NCI-H1105 (cell line): ENCODE measurements around the gene PRKRA.
"Not testable (repeated sequence)": the region's sequence is repeated elsewhere in the genome, so short reads cannot be mapped to it uniquely, and the experiment has no call there.

Experiments
- DNase-seq: peaks from one replicate; lab custom pipeline; 2025; lab: John Stamatoyannopoulos, UW

PRKRA gene

DNA sequence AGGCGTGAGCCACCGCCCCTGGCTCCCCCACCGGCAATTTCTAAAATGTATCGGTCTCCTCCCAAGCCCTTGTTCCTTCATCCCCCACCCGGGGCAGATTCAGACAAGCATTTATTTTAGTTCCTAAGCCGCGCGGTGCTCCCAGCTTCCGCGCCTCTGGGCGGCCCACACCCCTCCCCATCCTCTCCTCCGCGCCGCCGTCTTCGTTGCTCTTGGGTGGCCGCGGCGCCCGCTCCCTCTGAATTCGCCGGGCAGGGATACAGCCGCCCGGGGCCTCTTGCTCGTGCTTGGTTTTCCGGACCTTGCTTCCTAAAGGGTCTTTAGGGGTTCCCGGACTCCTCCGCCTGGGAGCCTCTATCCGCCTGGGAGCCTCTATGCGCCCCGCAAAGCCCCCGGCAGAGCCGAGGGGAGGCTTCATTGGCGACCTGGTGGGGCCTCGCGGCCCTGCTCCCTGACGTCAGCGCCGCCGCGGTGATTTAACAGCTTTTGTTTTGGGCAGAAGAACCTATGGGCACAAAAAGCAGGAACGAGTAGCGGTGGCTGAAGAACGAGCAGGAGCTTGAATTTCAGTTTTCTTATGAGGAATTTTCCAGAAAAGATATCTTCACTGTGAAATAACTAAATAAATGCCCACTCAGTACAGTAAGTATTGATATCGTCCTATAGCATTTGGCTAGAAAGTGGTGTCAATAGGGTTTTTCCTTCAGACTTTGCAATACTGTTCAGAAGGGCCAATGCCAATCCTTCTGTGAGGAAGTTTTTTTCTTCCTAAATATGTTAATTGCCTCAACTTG is 37.3 kb downstream of the PRKRA start:
- DNase-seq = peak; percentile 75

DNA sequence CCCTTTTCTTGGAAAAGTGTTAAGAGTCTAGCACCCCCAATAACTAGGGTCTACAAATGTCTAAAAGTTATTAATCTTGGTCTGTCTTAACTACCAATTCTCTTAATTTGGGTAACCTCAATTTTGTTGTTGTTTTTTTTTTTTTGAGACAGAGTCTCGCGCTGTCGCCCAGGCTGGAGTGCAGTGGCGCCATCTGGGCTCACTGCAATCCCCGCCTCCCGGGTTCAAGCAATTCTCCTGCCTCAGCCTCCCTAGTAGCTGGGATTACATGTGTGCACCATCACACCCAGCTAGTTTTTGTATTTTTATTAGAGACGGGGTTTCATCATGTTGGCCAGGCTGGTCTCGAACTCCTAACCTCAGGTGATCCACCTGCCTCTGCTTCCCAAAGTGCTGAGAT is 38.5 kb downstream of the PRKRA start:
- not testable (repeated sequence) for DNase-seq

DNA sequence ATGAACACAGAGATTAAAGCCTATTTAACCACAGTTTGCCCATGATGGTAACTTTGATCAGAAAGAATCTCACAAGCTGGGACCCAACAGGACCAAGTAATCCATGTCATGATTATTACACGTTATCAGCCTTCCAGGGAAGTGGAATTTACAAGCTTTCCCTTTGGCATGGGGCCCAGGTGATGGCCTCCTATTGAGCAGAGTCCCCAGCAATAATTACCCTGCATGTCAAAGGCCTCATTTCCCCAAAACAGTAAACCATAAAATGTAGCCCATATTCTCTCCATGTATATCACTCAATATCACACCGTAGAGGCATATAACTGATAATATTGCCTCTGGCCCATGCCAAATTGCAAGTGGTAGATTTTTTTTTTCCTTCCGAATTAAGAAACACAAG is 38.9 kb downstream of the PRKRA start:
- no peak for DNase-seq

DNA sequence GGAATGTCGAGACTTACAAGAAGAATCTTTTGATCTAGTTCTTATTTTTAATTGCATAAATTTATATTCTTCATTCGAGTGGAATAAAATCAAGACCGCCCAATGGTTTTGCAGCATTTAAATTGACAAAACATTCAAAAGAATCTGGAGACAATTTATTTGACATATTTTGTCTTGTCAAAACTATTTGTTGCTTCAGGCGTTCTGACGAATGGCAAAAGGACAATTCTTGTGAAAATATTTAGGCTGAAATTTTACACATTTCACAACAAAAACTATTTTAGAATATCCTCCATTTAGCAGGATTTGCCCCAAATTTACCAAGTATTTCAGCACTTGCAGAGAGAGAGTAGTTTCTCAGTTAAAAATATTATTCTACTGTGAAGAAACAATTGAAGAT is 41.7 kb downstream of the PRKRA start:
- no peak for DNase-seq

DNA sequence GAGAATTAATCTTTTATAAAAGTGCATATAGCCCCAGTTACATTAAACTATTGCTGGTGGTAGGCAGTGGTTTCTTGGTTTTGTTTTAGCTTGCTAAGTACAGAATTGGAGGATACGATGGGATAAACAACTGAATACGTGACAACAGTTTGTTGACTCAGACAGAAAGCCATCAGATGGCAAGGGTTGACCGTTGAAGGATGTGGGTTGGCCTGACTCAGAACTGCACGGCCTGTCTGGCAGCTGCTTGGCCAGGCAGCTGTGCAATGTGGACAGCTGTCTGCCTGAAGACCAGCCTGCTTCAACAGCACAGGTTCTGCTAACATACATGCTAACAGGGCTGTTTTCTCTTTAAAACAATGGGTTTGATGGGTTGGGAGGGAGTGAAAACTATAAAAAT is 46.6 kb downstream of the PRKRA start:
- no peak for DNase-seq

DNA sequence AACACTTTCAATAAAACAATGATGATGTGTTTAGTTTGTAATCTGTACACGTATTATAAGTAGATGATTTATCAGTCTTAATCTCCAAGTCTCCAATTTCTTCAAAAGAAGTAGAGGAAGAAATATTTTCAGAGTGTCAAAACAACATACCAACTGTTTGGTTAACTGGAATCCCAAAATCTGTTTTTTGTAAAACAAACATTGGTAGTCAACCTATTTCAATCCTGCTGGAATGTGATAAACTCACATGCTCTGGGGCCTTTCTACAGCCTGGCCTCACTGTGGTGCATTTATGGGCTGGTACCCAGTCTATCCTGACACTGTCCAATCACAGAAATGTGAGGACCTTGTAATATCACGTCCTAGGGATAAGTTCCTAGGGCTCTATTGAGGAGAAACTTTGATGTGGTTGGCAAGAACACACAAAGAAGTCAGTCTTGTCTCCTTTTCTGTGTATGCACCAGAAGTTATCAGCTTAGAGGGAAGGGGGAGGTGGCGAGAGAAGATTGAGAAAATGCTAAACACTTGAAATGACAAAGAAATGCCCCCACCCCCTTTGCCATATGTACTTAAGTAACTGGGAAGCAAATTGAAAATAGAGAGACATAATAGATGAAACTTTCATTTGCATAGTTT is 47.2 kb downstream of the PRKRA start:
- DNase-seq = no peak

DNA sequence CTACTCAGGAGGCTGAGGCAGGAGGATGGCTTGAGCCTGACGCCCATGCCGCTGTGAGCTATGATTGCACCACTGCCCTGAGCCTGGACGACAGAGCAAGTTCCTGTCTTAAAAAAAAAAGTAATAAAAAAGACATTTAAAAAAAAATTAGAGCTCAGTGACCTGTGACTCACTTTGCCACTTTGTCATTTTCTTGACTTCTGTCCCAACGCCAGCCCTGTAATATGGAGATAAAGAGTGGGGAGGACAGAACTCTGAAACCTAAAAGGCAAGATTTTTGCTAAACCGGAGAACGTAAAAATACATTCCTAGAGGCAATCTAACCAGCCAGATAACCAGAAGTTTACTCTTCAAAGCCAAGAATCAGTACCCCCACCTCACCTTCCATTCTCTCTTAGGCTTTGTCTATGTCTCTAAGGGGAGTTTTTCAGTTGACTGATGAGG is 49.0 kb downstream of the PRKRA start:
- no peak for DNase-seq

DNA sequence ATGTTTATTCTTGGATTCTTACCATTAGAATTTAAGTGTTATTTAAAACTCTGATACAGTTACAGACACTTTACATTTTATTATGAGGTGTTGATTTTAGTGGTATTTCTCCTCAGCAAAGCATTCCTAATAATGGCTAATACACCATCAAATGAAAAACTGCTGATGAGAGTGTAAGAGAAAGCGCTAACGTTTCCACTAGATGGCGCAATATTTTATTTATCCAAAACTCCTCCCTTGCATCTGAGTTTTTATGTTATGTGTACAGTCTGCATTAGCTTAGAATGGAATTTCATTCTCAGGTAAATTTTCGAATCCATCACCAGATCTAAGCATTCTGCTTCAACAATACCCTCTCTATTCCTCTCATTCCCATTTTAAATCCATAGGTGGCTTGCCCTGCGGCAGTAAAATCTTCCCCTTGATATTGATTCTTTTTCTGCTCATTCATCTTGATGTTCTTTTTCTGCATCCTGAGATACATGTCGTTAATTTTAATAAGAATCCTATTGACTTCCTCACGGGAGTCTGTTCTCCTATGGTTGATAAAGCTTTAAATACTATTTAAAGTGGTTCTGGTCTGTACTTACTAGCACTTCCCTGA is 53.9 kb downstream of the PRKRA start:
- peak; percentile 34 for DNase-seq

DNA sequence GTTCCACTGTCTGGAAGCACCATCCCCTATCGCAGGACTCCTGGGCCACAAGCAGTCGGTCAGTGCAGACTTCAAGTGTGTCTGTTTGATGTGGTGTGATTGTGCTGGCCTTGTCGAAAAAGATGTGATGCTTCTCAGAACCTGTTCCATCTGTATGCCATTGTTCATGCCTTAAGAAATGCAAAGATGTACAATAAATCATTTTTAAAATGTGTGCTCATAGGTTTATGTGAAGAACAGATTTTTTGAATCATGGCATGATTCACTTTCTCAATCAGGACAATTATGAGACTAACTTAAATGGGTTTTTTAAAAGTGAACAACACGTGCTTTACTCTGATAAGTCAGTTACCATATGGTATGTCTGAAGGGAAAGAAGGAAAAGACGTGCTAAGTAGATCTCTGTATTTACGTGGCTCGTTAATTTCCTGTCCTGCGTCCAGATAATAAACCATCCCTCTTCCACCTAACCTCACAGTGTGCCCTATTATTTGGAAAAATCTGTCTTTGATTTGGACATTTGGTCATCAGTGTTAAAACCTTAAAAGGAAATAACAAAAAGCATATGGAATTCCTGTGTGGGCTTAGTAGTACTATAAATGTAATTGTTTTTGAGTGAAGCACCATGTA is 54.9 kb downstream of the PRKRA start:
- no peak for DNase-seq

DNA sequence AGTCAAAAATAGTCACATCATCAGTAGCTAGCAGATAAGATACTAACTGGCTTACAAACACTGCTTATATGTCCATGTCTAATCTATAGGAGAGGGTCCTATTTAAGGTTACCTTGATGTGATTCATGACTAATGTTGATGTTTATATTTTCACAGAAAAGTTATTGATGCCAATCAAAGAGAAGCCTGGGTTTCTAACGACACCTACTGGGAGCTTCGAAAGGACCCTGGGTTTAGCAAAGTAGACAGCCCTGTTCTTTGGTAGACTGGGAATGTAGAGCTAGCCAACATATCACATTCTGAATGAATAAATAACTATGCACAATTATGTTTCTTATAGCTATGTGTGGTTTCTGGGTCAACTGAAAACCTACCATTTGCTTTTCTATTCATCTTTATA is 55.7 kb downstream of the PRKRA start:
- DNase-seq = no peak

DNA sequence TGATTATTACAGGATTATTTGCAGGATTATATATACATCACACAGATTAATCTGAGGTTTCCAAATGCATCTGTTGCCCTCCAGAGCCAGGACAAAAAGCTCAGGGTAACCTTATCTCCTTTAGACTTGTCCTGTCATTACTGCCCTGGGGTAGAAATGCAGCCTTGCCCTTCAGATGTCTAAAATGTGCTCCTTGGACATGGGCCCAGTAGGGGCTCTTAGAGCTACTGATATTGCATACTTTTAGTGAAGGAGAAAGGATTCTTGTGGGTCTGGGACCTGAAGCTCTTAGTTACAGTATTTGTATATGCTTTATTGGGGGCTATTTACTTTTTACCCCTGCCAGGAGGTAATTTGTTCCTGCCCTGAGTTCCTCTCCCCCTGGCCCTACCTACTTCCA is 56.1 kb downstream of the PRKRA start:
- no peak for DNase-seq

DNA sequence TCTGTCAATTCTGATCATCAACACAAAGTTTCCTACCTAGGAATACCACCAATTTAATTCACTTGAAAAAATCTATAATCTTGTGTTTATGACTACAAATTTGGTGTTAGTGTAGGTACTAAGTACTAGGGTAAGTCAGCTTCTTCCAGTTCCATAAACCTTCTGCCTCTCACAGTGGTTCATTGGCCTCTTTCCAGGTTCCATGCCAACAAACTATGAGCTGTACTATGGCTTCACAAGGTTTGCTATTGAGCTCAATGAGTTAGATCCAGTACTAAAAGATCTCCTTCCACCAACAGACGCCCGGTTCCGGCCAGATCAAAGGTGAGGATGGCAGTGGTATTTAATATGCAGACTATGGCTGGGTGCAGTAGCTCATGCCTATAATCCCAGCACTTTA is 58.8 kb downstream of the PRKRA start:
- no peak for DNase-seq

DNA sequence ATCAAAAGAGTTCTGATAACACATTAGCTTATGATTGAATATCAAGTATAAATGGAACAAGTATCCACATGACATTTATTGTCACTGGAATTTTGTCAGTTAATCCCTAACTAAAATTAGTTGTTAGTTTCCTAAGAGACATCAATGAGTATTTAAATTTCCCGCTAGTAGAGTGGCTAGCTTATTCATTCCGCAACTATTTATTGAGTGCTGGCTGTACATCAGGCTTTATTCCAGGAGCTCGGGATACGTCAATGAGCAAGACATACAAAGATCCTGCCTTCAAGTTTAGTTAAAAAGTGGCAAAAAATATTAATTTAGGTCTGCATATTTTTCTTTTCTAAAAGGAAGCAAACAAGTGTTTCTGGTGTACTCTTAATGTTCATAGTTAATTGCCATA is 59.3 kb downstream of the PRKRA start:
- DNase-seq = no peak

DNA sequence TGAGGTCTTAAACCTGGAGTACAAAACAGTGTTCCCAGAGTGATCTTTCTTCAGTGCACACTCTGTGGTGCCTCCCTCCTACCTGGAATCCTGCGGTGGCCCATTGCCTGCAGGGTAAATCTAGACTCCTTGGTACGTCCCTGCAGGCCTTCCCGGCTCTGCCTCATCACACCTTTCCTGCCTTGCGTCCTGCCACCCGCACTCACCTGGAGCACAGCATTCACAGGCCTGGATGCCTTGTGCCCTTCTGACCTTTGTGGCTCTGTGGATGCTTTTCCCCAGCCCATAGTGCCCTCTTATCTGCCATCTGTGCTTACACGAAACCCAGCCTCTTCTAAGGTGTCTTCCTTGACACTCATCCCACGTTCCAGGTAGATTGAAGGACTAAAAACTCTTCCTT is 62.7 kb downstream of the PRKRA start:
- no peak for DNase-seq

DNA sequence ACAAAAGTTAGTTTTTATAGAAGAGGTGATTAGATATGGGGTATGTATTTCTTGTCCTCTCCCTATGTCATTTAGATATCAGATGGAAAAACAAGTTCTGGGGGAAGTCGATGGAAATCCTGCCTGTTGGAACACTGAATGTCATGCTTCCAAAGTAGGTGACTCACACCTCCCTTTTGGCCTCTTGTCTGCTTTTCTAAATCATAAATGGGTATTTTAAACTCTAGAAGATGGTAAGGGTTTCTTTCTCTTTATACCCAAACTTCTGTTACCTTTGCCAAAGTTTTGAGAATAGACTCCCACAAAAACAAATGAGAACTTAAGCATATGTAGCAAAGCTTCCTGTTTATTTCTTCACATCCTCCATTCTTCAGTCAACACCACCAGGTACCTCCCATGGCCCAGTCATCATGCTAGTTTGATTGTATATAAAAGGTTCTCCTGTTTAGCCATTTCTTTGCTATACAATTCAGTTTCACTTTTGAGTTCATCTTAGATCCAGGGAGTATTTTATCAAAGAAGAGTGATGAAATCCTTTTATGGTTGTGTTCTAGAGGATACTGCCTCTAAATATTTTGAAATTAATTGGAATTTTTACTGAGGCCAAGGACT is 63.9 kb downstream of the PRKRA start:
- no peak for DNase-seq

DNA sequence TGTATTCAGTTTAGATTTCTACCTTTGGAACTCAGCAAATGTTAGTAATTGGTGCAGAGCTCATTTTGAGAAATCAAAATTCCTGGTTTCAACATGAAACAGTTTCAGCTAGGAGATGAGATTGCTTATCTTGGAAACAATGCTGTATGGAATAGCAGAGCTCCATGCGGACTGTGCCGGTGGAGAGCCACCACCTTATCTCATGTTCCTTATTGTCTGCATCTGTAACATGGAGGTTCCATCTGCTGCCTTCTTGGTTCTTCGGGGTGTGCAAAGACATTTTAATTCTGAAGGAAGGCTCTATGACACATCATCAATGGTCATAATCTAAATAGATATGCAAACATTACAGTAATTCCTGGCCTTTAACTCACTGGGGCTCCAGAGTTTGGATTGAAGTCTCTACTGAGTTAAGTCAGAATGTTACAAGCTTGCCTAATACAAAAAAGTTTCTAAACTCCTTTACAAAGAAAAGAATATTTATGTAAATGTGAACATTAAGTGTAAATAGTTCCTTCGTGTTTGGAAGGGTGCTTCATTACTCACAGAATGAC is 65.3 kb downstream of the PRKRA start:
- no peak for DNase-seq

DNA sequence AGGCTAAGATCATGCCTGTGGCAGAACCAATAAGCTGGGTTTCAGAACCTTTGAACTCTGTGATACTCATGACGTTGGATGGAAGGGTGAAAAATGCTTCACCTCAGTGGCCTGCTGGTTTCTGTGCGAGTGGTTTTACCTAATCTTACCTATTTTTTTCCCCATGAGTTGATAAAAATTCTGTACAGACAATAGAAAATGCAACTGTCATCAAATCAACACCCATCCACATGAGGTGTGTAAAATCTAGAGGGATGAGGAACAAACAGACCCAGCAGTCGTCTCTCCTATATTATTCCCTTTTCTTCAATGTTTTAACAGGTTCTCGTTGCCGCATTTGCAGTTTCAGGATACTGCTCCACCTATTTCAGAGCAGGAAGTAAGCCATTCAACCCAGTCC is 67.3 kb downstream of the PRKRA start:
- DNase-seq = no peak
